ENCODE measurements around the gene SORD.
"Not testable (repeated sequence)": the region's sequence is repeated elsewhere in the genome, so short reads cannot be mapped to it uniquely, and the experiment has no call there.

SORD gene

GRCh38 chr15:45023659-45024225, 747 bp downstream of the SORD start:
- peak in 3 of 56 donors; percentile 6 to 31 (median 14) for DNase-seq

- DNase-seq: peak in 2 of 56 donors; percentile 14 to 27
Observed at GRCh38 chr15:45024649-45025048, 1.7 kb downstream of the SORD start.

- DNase-seq: not testable (repeated sequence)
Observed at GRCh38 chr15:45025627-45026026, 2.6 kb downstream of the SORD start.

- DNase-seq: no peak
Observed at GRCh38 chr15:45026651-45027190, 3.7 kb downstream of the SORD start.

GRCh38 chr15:45027220-45027619, 4.2 kb downstream of the SORD start:
- no peak for DNase-seq

GRCh38 chr15:45030743-45031142, 7.7 kb downstream of the SORD start:
- no peak for DNase-seq

GRCh38 chr15:45031522-45032028, 8.6 kb downstream of the SORD start:
- DNase-seq: not testable (repeated sequence)

GRCh38 chr15:45032501-45032900, 9.5 kb downstream of the SORD start:
- DNase-seq: not testable (repeated sequence)

GRCh38 chr15:45034087-45034486, 11.1 kb downstream of the SORD start:
- not testable (repeated sequence) for DNase-seq

- DNase-seq: not testable (repeated sequence)
Observed at GRCh38 chr15:45034600-45035375, 11.8 kb downstream of the SORD start.

GRCh38 chr15:45036812-45037781, 14.1 kb downstream of the SORD start:
- DNase-seq: peak in 51 of 56 donors; percentile 5 to 81 (median 42)

GRCh38 chr15:45037936-45038335, 14.9 kb downstream of the SORD start:
- no peak for DNase-seq

GRCh38 chr15:45040396-45040795, 17.4 kb downstream of the SORD start:
- DNase-seq: not testable (repeated sequence)

- not testable (repeated sequence) for DNase-seq
Observed at GRCh38 chr15:45041538-45041937, 18.5 kb downstream of the SORD start.

- DNase-seq: not testable (repeated sequence)
Observed at GRCh38 chr15:45042859-45043258, 19.9 kb downstream of the SORD start.

- DNase-seq: not testable (repeated sequence)
Observed at GRCh38 chr15:45044270-45044669, 21.3 kb downstream of the SORD start.

GRCh38 chr15:45048449-45048793, 25.4 kb downstream of the SORD start:
- DNase-seq: not testable (repeated sequence)

GRCh38 chr15:45048794-45049631, 26.0 kb downstream of the SORD start:
- DNase-seq: peak in 2 of 56 donors; percentile 4 to 8

GRCh38 chr15:45050587-45050986, 27.6 kb downstream of the SORD start:
- no peak for DNase-seq

- not testable (repeated sequence) for DNase-seq
Observed at GRCh38 chr15:45052676-45053075, 29.7 kb downstream of the SORD start.
